Stimulated activated CD4-positive, alpha-beta T cell treated with anti-CD3 and anti-CD28 coated beads, TNF-alpha, amount 100 ng/mL, for 4 hours (primary cell): Measurements from ENCODE around the gene CWC27.
"Not testable (repeated sequence)": the region's sequence is repeated elsewhere in the genome, so short reads cannot be mapped to it uniquely, and the experiment has no call there.

Experiments
- DNase-seq, 3 experiments: peaks; one replicate each; pipeline ENCODE4 v3.0.0-alpha.2; 2020; ENCODE audit warnings: low read depth in 3 of 3

Gene CWC27

DNA sequence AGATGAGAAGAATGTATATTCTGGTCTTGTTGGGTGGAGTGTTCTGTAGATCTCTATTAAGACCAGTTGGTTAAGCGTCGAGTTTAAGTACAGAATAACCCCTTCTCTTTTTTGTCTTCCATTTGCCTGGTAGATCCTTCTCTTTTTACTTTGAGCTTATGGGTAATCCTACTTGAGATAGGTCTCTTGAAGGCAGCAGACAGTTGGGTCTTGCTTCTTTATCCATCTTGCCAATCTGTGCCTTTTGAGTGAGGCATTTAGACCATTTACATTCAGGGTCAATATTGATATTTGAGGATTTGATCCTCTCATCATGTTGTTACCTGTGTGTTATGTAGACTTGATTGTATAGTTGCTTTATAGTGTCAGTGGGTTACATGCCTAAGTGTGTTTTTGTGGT, 152.7 kb downstream of the CWC27 start:
- DNase-seq = no peak

DNA sequence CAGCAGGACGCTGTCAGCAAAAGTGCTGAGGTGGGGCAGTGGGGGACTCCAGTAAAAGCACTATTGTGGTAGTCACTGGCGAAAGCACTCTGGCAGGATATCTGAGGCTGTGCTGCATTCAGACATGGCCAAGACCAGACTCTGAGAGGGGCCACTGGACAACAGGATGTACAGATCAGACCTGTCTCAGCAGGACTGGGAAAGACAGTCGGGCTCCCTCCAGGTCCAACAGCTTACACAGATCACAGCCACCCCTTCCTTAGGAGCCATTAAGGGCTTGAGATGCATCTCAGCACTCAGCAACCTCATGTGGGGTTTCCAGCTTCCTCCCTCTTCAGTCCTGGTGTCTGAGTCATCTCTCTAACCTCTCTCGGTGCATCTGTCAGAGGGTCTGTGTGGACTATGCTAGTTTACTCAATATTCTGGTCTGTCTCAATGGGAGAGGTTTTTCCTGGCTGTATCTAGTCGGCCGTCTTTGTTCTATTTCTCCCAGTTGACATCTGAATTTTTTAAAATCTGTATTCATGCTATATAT, 154.5 kb downstream of the CWC27 start:
- no peak for DNase-seq

DNA sequence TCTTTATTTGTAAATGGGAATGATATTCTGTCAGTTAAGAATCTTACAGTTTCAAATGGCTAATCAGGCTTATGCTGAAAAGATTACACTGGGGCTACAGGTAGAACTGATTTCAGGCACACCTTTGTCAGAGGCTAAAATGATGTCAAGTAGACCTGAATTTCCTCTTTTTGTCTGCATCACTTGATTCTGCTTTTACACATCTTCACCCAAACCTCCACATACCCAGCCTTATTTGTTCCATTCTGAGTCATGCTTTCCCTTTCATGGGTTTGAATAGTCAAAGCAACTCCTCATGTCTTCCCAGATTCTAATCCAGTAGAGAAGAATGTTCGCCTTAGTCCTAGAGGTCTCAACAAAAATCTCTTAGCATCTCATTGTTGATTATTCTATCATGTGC, 156.4 kb downstream of the CWC27 start:
- DNase-seq = no peak

DNA sequence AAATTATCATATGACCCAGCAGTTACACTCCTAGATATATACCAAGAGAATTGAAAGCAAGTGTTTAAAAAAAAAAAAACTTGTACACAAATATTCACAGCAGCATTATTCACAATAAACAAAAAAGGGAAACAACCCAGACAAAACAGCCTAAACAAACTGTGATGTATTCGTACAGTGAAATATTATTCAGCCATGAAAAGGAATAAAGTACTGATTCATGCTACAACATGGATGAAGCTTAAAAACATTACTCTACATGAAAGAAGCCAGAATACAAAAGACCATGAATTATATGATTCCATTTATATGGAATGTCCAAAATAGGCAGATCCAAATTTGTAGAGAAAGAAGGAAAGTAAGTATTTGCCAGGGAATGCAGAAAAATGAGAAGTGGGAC, 161.1 kb downstream of the CWC27 start:
- DNase-seq = no peak

DNA sequence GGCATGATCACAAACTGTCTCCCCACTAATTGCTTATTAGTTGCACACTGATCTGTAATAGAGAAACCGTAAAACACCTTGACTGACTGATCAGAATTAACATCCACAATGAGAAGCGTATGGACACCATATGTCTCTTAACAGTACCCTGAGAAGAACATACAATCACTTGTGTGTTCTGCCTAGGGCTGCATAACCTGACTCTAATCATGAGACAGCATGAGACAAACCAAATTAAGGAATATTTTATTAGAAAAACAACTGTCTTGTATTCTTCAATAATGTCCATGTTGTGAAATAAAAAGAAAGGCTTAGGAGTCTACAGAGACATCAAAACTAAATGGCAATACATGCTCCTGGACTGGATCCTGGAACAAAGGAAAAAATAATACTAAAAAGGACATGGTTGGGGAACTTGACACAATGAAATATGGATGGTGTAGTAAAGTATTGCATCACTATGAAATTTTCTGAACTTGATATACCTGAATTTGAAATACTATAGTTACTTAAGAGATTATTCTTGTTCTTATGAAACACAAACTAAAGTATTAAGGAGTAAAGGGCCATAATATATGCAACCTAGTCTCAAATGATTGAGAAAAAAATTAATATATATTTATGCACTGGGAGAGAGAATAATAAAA, 162.1 kb downstream of the CWC27 start:
- DNase-seq = no peak

DNA sequence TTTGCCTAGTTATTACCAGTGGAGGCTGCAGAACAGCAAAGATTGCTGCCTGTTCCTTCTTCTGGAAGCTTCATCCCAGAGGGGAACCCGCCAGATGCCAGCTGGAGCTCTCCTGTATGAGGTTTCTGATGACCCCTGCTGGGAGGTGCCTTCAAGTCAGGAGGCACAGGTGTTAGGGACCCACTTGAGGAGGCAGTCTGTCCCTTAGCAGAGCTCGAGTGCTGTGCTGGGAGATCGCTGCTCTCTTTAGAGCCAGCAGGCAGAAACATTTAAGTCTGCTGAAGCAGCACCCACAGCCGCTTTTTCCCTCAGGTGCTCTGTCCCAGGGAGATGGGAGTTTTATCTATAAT, 170.7 kb downstream of the CWC27 start:
- DNase-seq = not testable (repeated sequence)

DNA sequence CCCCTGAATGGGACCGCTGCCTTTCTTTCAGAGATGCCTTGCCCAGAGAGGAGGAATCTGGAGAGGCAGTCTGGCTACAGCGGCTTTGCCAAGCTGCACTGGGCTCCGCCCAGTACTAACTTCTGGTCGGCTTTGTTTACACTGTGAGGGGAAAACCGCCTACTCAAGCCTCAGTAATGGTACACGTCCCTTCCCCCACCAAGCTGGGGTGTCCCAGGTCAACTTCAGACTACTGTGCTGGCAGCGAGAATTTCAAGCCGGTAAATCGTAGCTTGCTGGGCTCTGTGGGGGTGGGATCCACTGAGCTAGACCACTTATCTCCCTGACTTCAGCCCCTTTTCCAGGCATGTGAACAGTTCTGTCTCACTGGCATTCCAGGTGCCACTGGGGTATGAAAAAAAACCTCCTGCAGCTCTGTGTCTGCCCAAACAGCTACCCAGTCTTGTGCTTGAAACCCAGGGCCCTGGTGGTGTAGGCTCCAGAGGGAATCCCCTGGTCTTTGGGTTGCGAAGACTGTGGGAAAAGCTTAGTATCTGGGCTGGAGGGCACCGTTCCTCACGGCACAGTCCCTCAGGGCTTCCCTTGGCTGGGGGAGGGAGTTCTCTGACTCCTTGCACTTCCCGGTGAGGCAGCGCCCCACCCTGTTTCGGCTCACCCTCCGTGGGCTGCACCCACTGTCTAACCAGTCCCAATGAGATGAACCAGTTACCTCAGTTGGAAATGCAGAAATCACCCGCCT, 171.2 kb downstream of the CWC27 start:
- DNase-seq = no peak

DNA sequence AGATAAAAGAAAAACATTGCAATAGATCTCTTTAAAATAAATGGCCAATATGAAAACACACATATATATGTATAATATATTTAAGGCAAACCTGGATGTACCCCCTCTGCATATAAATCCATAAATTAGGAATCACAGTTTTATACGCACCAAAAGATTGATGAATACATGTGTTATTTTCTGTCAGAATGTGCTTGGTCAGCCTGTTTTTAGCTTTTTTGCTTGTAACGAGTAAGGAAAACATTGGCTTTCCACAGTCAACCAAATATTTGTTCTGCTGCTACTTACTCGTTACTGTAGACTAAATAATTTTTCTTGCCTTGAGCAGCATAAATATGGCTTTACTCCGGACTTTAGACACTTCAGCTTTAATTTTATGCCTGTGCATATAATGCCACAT, 173.7 kb downstream of the CWC27 start:
- no peak for DNase-seq

DNA sequence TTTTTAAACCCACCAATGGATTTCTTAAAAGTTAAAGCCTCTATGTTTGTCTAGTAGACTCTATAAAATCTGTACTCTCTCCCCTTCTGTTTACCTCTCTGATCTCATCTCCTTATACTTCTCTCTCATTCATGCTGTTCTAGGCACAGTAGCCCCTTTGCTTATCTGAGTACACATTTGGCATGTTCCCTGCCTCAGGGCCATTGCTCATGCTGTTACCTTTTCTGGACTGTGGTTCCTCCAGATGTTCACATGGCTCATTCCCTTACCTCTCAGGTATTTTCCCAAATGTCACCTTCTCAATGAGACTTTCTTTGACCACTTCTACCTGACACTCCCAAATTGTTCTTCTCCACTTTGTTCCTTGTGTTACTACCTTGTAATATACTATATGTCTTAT, 176.1 kb downstream of the CWC27 start:
- no peak for DNase-seq

DNA sequence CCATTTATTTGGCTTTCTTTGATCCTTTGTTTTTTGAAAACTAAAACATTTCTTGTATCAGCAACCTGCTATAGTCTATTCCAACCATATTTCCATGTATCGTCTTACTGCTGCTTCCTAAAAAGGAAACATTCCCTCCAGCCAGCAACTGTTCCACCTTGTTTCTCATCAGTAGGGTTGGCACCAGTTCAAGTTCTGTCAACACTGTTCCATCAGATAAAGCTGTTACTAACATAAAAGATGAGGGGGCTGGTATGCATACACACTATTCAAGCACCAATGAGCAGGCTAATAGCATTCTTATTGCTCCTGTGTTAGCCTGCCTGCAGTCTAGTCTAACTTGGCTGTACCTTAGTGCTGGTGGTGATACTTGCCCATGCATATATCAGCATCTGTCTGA, 178.3 kb downstream of the CWC27 start:
- DNase-seq = no peak

DNA sequence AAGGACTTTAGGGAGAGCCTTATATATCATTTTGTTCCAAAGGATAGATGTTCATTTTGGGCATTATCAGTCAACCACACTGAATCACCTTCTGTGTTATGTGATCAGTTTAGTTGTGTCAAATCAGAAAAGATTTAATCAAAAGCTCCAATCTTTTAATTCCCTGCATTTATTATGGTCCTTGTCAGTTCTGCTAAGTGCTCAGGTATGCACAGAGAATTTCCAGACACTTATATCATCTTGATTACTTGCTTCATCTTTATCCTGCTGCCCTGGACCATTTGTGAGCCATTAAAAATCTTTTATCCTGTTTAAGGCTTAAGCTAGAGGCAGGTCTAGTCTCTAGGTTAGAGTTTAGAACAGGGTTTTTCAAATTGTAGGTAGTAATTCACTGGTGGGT, 179.1 kb downstream of the CWC27 start:
- DNase-seq = no peak

DNA sequence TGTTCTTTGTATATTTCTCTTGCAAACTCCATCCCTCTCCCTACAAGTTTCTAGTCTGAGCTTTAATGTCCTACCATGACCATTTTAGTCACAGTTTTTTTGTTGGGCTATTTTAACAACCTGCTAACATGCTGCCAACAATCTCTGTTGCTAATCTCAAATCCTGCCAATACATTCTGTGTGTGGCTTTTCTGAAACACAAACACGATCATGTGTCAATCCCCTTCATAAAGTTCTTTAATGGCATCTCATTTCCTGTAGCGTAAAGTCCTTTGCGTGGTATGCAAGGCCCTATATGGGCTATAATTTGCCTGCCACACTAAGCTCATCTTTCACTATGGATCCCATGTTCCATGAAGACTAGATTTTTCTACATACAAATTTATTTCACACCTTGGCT, 180.6 kb downstream of the CWC27 start:
- DNase-seq = no peak

DNA sequence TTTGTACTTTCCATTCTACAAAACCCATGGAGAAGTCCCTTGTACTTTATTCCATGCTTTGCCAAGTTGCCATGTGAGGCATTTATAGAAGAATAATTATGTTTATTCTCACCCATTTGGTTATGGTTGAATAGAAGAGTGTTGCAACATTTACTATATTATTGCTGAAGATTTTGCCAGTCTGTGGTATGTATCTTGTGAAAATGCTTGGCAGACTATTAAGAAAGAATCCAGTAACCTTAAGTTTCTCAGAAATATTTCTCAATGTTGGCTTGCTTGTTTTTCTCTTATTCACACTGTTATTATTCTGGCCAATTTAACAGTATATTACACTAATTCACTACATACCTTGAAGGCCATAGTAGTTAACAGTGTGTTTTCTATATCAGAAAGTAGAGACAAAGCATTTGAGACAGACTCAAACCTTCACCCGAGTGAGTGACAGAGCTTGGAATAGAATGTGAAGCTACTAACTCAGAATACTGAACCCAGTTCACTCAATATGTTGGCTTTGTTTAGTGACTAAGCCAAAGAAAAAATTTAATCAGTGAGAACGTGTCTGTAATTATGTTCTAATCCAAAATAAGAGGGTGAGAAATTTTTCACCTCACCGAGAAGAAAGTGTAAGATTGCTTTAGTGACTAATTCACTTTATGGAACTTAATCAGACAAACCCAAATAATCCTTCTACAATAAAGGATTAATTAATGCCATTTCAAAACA, 184.4 kb downstream of the CWC27 start:
- no peak for DNase-seq

DNA sequence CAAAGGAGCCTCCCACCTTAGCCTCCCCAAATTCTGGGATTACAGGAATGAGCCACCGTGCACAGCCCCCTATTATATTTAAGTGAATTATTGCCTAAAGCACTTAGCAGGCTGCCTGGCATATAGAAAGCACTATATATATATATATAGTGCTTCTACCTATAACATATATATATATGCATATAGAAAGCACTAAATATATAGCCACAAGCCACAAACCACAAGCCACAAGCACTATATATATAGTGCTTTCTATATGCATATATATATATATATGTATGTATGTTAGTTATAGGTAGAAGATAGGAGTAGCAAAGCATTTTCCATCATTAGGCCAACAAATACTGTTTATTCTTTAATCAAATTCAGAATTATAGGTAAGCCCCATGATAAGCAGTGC, 185.8 kb downstream of the CWC27 start:
- no peak for DNase-seq

DNA sequence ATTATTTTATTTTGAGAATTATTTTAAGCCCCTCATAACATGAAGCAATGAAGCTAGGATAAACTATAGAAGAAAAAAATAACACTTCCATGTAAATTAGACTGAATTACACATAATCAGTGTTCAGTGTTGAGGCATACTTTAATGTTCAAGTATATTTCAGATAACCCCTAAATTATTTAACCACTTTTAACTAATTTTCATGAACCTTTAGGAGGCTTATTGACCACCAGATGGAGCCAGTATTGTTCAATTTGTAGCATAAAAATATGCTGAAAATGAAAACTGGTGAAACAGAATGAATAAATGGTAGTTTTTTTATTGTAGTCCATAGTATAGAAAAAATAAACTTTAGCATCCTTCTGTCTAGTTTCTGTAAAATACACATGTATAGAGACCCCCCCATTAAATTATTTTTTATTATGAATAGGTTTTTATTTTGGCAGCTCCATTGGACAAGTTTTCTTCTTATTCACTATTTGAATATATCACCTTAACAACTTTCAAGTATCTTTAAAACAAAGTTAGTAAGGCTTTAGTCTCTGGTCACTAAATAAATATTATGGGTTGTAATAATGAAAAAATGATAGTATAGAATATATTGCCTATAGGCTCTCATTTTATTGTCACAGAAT, 190.1 kb downstream of the CWC27 start:
- no peak for DNase-seq

DNA sequence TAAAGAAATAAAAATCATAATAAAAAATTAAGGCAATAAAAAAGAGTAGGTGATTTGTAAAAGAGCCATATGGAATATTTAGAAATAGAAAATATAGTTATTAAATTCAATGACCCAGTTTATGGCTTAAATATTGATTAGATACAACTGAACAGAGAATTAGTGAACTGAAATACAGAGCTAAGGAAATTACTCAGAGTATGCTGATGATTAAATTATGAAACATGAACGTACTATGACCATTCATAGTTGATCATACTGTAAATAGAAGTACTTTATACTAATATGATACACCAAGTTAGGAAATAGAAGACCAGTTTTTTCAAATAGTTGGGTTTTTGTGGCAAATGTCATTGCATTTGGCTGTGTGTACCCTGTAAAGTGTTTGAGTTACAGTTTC, 194.5 kb downstream of the CWC27 start:
- DNase-seq = no peak

DNA sequence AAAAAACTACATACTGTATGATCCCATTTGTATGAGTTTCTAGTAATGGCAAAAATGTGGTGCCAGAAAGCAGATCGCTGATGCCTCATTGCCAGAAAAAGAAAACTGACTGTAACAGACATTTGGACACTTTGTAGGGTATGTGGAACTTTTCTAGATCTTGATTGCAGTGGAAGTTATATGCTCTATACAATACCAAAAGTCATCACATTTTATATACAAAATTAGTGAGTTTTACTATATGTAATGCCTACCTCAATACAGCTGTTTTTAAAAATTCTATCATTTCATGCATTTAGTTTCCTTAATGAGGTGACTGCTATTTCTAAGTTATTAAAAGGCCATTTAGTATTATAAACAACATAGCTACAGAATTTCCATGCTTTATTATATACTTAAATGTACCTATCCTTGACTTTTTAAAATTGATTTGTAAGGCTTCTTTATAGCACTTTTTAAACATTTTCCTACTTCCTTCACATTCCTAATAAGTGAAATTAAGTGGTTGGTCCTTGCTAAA, 199.9 kb downstream of the CWC27 start:
- no peak for DNase-seq

DNA sequence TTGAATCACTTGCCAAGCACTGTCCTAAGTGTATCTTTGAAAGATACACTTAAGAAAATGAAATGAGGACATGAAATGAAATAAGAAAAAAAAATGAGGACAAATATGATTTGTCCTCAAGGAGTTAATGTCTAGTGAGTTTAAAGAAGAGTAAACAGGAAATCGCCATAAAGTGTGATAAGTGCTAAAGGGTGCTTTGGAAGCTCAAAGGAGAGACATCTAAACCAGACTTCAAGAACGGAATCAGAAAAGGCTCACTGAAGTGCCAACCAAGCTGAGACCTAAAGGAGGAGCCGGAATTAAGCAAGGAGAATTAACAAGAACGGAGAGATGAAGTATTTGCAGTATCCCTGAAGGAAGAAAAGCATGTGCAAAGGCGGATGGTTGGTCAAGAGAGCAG, 200.8 kb downstream of the CWC27 start:
- no peak for DNase-seq

DNA sequence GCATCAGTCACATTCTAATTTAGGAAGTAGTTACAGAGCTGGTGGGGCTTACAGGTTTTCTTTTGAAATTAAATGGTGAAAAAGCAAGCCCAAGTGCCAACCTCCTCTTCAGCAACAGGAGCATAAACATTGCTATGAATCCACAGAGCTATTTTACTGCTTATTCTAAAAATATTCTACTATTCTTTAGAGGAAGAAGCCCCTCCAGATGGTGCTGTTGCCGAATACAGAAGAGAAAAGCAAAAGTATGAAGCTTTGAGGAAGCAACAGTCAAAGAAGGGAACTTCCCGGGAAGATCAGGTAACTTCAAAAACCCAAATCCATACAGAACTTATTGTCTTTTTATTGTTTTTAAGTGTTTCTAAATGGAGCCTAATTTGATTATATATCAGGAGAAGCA, 202.8 kb downstream of the CWC27 start:
- DNase-seq = no peak

DNA sequence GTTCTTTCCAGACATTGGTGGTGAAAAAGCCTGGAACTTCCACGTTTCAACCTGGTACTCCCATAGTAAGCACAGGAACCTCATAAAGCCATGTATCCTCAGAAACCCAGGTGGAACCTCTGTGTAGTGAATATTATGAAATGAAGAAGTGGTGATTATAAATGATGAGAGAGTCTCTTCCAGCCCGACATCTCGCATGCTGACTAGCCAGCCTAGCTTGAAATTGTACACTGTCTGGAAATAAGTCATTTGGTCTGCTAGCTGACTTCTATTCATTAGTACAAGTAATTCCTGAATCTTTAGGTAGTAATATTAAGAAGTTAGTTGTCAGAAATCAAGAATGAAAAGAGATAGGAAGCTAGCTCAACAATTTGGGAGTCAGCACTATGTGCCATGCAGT, 203.3 kb downstream of the CWC27 start:
- DNase-seq = no peak

DNA sequence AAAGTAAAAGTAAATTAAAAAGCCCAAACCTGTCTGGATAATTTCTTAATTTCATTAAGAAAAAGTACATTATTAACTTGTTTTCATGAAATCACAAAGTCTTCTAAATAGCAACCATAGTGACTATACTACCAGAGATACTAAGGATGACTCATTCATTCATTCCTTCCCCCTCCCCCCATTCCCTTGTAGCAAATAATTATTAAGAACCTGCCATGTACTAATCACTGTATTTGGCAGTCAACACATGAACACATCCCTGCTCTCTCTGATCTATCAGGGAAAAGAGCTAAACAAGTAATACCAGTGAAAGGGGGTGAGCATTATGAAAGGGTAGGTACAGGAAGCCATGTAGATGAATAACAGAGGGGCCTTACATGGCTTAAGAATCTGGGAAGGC, 203.9 kb downstream of the CWC27 start:
- no peak for DNase-seq

DNA sequence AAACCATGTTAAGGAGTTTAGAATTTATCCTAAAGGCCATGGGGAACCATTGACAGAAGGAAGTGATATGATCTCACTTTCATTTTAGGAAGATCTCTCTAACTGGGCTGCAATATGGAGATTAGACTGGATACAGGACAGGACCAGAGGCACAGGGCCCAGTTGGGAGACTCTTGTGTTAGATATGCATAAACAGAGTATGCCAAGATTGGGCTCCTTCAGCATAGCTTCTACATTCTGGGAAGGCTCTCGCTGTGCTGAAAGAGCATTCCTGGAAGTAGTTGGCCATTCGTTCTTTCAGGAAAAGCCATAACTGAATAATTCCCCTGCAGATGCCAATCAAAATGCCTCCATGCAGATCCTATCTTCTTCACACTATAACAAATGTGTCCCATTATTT, 204.5 kb downstream of the CWC27 start:
- DNase-seq = no peak
